ENCODE results near the gene STPG3.

Gene STPG3

DNA sequence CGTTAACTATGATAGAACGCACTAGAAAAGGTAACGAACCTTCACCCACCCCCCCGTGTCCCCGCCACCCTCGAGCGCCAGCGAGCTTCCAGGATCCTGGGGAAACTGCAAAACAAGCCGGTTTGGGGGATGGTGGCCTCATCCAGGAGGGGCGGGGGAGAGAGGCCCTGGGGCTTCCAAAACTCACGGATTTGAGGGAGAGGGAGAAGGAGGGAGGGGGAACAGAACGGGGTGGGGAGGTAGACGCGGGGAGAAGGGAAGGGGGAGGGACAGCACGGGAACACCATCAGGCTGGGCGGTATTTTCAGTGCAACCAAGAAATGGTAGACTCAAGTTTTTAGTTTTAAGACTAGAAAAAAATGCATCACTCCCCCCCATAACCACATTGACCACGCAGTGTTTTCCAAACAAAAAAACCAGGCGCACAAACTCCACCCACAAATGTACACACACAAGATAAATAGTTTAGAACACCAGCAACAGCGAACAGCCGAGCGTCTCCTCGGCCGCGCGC lies 49.5 kb downstream of the STPG3 start:
- no peak for DNase-seq (ENCODE audit: low read depth in 2 of 2)

DNA sequence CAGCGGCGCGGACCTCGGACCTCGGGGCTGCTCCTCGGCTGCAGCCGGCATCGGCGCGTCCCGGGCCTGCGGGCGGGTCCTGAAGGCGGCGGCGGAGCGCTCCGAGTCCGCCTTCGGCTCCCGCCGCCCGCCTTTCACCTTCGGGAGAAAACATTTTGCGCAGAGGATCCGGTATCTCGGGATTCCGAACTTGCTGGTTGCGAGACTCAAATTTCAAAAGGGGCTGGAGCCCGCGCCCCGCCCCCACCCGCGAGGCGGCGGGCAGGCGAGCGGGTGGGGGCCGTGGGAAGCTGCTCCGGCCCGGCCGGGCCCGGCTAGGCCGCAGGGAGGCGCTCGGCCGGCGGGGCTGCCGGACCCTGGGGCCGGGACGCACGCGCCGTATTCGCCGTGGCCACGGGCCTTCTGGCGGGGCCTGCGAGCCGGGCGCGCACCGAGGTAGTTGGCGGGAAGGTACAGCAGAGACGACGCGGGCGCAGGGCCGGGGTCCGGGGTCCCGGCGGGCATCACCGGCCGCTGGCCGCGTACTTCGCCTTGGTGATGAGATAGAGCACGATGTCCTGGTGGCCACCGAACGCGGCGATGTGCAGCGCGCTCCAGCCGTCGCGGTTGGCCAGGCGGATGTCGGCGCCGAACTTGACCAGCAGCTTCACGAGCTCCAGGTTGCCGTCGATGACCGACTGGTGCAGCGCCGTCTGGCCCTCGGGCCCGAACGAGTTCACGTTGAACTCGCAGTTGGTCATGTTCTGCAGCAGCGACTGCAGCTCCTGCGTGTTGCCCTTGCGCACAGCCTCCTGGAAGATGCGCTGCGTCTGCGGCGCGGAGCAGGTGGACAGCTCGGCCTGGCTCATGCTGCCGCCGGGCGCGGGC lies 50.2 kb downstream of the STPG3 start:
- DNase-seq (ENCODE audit: low read depth in 2 of 2) = peak in 1 of 2 donors; percentile 33

DNA sequence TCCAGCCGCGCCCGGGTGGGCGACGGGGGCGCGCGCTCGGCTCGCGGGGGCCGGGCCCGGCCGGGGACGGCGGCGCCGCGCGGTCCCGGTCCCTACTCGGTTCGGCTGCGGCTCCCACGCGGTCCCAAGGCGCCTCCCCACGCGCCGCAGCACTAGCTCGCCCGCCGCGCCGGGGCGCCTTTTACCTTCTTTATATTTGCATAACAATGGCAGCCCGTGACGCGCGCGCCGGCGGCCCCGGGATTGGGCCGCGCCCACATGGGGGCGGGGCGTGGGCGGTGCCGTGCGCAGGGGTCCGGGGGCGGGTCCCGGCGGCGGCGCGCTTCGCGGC lies 51.0 kb downstream of the STPG3 start, which contains the start of gene NRARP:
Gene NRARP, minus strand, starts transcription at position 154 of the 331 bp plus-strand sequence. CDS start 343 bp downstream, outside the sequence.
- peak; percentile 95 to 97 for DNase-seq (ENCODE audit: low read depth in 2 of 2)

DNA sequence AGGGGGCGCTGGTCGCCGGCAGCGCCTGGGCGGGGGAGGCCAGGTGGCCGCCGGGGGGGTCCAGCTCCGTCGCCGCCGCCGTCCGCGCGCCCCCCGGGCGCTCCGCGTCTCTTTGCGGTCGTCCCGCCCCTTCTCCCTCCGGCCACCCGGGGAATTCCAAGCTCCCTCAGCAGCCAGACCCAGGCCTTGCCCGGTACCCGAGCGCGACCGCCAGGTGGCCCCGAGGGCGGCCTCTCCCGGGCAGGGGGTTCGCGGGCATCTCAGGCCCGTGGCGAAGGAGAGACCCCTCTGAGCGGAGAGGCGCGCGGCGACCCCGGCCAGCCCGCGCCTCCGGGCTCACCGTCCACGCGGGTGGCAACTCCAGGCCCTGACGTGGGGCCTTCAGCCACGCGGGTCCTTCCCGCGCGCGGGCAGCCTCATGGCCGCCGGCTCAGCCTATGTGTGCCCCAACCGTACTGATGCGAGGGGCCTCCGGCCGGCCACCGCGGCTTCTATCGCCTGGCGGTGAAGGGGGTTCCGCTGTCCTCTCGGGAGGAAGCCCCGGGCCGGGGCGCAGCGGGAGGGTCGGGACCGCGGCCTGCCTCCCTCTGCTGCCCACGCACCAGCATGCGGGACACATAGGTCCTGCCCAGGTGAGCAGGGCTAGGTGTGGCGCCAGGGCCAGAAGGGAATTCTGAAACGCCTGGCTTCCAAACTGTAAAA lies 51.5 kb downstream of the STPG3 start:
- DNase-seq (ENCODE audit: low read depth in 2 of 2) = no peak

All from stimulated activated CD4-positive, alpha-beta T cell treated with anti-CD3 and anti-CD28 coated beads, Interleukin-1b, Interleukin-23, amount 100 ng/mL, for 4 hours (primary cell).